Smooth muscle cell (in vitro differentiated cells): Measurements from ENCODE around the gene B3GNT3. TPM values are rescaled to one million over a fixed set of nuclear protein-coding genes. Genes with fewer than 3 reads are reported as not detected.

ENCODE experiments used
- DNase-seq: peaks from one replicate; lab custom pipeline; 2025; ENCODE audit not compliant: unreplicated experiment; lab: John Stamatoyannopoulos, UW
- H2AFZ ChIP-seq: fragments of 200-600 bp; sonication (generic); 2 replicates; pipeline ENCODE4 v1.6.0; 2016; ENCODE audit warnings: antibody characterized with exemption, low read depth, mild to moderate bottlenecking
- H3F3A ChIP-seq: fragments of 200-600 bp; sonication (generic); 2 replicates; pipeline ENCODE4 v1.6.0; 2017; ENCODE audit warnings: antibody characterized with exemption, low read depth
- H3K27ac ChIP-seq: fragments of 200-600 bp; sonication (generic); 2 replicates; pipeline ENCODE4 v1.5.1; 2016; ENCODE audit warnings: low read depth, mild to moderate bottlenecking
- H3K27me3 ChIP-seq: fragments of 200-600 bp; sonication (generic); 2 replicates; pipeline ENCODE4 v1.6.1; 2016; ENCODE audit warnings: low read depth, mild to moderate bottlenecking
- H3K36me3 ChIP-seq: fragments of 200-600 bp; sonication (generic); 2 replicates; pipeline ENCODE4 v1.5.1; 2016; ENCODE audit warnings: low read depth
- H3K4me1 ChIP-seq: fragments of 200-600 bp; sonication (generic); 2 replicates; pipeline ENCODE4 v1.5.1; 2016; ENCODE audit warnings: low read depth
- H3K4me2 ChIP-seq: fragments of 200-600 bp; sonication (generic); 2 replicates; pipeline ENCODE4 v1.6.0; 2016; ENCODE audit warnings: mild to moderate bottlenecking
- H3K4me3 ChIP-seq: fragments of 200-600 bp; sonication (generic); 2 replicates; pipeline ENCODE4 v1.5.1; 2016; ENCODE audit warnings: mild to moderate bottlenecking
- H3K79me2 ChIP-seq: fragments of 200-600 bp; sonication (generic); 2 replicates; pipeline ENCODE4 v1.6.0; 2016; ENCODE audit warnings: low read depth, mild to moderate bottlenecking
- H3K9ac ChIP-seq: fragments of 200-600 bp; sonication (generic); 2 replicates; pipeline ENCODE4 v1.6.0; 2016; ENCODE audit warnings: low read depth
- H3K9me3 ChIP-seq: fragments of 200-600 bp; sonication (generic); replicated peaks from 2 replicates; pipeline ENCODE4 v1.5.1; 2016; ENCODE audit warnings: low read depth
- H4K20me1 ChIP-seq: fragments of 200-600 bp; sonication (generic); 2 replicates; pipeline ENCODE4 v1.6.0; 2016; ENCODE audit warnings: low read depth
- CTCF ChIP-seq: fragments of 200-600 bp; sonication (generic); IDR thresholded peaks from 2 replicates; pipeline ENCODE4 v1.5.1; 2017; ENCODE audit warnings: borderline replicate concordance, mild to moderate bottlenecking, antibody characterized with exemption; ENCODE audit not compliant: insufficient read depth, poor library complexity, severe bottlenecking
- WGBS: methylation state at CpG from one replicate; pipeline ENCODE4 v1.1.7; 2016; ENCODE audit warnings: low lambda C conversion rate; 5-methylcytosine and 5-hydroxymethylcytosine counted together
- polyA plus RNA-seq: library from polyadenylated mRNA; unstranded; fragments of >200 nt; fragmentation: Nextera tagmentation; extraction: Ambion mirVana; gene quantifications from 2 replicates; pipeline ENCODE4 v1.2.1, GENCODE V29; 2016
- total RNA-seq: library from RNA; depleted of rRNA; stranded (reverse); fragments of >200 nt; gene quantifications from 2 replicates; pipeline ENCODE4 v1.2.3, GENCODE V29; 2014

Gene B3GNT3
- total and polyA plus RNA-seq, 2 experiments from 2014 or later: 2.8 TPM; not detected in 1

- Histone ChIP-seq H3F3A (no peaks in the 10 kb centered on the region), H4K20me1 (no peaks in the 10 kb centered on the region), H3K27ac (no peak overlapping the region), H3K4me2 (peak overlapping the region; percentile 80), H3K9ac (no peak overlapping the region), H3K4me1 (peaks cover 8% of the 10 kb centered on the region), H3K9me3 (no peaks in the 10 kb centered on the region), H3K27me3 (peaks cover 6% of the 10 kb centered on the region), H3K36me3 (no peaks in the 10 kb centered on the region), H2AFZ (peak overlapping the region; percentile 44), H3K4me3 (peak overlapping the region; percentile 36), H3K79me2 (no peaks in the 10 kb centered on the region)
- 7% methylated on average over 39 of the region's 56 CpGs for WGBS
- DNase-seq: peak; percentile 81
- no peak for TF ChIP-seq CTCF
These were observed 47.1 kb downstream of the B3GNT3 start for GRCh38 chr19:17841810-17842662.

GRCh38 chr19:17842663-17843291 is 47.8 kb downstream of the B3GNT3 start:
- H3K79me2 ChIP-seq: no peaks in the 10 kb centered on the region
- no peaks in the 10 kb centered on the region for H3K36me3 ChIP-seq
- 78% methylated on average over 16 of the region's 20 CpGs for WGBS
- H4K20me1 ChIP-seq: no peaks in the 10 kb centered on the region
- no peak overlapping the region for H3K9ac ChIP-seq
- peak overlapping the region; percentile 21 for H3K4me3 ChIP-seq
- no peak overlapping the region for H3K27ac ChIP-seq
- H3K4me2 ChIP-seq: peak overlapping the region; percentile 75
- TF ChIP-seq CTCF: no peak
- H3F3A ChIP-seq: no peaks in the 10 kb centered on the region
- H3K4me1 ChIP-seq: peaks cover 9% of the 10 kb centered on the region
- peaks cover 6% of the 10 kb centered on the region for H3K27me3 ChIP-seq
- peak overlapping the region; percentile 44 for H2AFZ ChIP-seq
- no peaks in the 10 kb centered on the region for H3K9me3 ChIP-seq
- no peak for DNase-seq

GRCh38 chr19:17843292-17843827 is 48.4 kb downstream of the B3GNT3 start:
- H3K9ac ChIP-seq: no peak overlapping the region
- H3F3A ChIP-seq: no peaks in the 10 kb centered on the region
- WGBS: 93% methylated on average over 9 of the region's 9 CpGs
- peaks cover 6% of the 10 kb centered on the region for H3K27me3 ChIP-seq
- peaks cover 14% of the 10 kb centered on the region for H3K4me1 ChIP-seq
- H3K36me3 ChIP-seq: no peaks in the 10 kb centered on the region
- no peak for TF ChIP-seq CTCF
- H3K4me2 ChIP-seq: no peak overlapping the region
- no peaks in the 10 kb centered on the region for H3K79me2 ChIP-seq
- no peaks in the 10 kb centered on the region for H3K9me3 ChIP-seq
- H3K27ac ChIP-seq: no peak overlapping the region
- no peaks in the 10 kb centered on the region for H4K20me1 ChIP-seq
- H2AFZ ChIP-seq: no peak overlapping the region
- no peak overlapping the region for H3K4me3 ChIP-seq
- no peak for DNase-seq
